HG03460 (cell line): ENCODE data around the gene SMPDL3A.

Experiments
- ATAC-seq: cut with Tn5 transposase; IDR thresholded peaks from one replicate; pipeline ENCODE4 v1.9.1; 2021; ENCODE audit not compliant: unreplicated experiment

SMPDL3A gene

DNA sequence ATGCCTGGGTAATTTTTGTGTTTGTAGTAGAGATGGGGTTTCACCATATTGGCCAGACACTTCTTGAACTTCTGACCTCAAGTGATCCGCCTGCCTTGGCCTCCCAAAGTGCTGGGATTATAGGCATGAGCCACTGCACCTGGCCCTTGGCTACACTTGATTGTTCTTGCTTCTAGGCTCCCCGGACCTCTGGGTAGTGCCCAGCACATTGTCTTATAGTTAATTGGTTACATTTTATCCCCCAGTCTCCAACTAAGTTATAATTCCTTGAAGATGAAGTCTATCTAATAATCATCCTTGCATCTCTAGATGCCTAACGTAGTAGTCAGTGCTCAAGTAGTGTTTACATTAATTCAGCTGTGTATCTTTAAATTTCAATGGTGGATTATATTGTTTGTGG, 11.8 kb downstream of the SMPDL3A start:
- ATAC-seq, result no peak

DNA sequence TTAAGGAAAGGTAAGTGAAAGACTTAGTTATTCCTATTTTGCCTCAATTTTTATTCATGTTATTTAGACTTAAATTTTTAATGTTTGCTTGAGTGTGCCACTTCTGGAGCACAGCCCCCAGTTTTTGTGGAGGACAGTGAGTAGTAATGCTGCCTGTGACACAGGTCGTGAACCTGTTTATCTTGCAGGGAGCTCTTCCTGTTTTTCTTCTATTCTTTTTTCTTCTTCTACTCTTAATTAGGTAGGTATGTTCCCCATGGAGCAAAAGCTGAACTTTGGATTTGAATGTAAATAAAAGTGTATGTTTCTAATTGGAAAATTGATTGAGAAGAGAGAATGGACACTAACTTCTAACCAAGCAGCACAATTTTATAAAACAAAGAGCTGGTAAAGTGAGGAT, 12.3 kb downstream of the SMPDL3A start:
- ATAC-seq, result no peak

DNA sequence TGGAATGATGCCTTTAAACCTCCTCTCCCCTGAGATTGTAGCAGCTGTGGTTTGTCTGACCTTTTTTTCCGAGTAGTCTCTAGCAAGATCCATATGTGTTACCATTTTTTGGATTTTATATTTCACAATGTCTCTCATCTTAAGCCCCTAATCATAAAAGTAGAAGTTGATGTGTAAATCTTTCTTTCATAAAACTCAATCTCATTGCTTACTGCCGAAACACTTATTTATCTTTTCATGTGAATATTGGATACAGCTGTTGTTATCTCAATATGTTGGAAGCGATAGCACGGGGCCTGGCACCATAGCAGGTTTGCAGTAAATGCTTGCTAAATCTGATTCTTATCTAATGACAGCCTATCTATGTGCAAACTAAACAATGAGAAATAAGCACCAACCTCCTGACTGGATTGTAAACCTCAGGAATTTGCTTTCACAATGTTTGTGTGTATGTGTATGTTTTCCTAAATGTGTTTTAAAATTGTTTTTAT, 14.2 kb downstream of the SMPDL3A start:
- no peak for ATAC-seq

DNA sequence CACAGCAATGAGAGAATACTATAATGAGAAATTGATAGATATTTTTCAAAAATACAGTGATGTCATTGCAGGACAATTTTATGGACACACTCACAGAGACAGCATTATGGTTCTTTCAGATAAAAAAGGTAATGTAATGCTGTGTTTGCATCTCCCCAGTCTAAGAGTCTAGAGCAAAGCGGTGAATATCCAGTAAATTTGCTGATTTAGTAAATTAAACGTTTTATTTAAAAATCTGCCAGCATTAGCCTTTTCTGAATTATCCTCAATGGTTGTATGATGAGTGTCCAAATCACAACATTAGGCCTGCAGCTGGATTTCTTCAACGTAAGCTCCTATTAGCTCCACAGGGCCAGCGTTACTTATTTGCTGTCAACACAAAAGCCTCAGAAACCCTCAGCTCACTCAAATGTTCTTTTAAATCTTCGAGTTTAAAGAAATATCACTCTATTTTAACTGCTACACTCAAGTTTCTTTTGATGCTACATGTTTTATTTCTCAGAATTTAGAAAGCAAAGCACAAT, 16.0 kb downstream of the SMPDL3A start:
- ATAC-seq, result no peak

DNA sequence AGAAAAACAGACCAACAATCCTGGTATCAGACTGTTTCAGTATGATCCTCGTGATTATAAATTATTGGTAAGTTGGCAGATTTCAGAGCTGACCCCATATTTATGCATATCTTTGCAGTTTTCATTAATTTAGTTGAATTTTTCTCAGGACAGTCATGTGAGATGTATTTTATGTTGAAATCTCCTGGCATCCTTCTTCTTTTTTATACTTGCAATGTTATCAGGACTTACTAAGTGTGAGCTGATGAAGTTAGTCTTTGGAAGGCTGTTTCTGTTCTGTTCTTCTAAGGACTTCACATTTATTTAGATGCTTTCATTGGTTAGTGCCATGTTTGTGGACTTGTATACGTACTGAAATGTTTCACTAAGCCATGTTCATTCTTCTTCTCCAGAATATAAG, 17.2 kb downstream of the SMPDL3A start:
- ATAC-seq, result no peak

DNA sequence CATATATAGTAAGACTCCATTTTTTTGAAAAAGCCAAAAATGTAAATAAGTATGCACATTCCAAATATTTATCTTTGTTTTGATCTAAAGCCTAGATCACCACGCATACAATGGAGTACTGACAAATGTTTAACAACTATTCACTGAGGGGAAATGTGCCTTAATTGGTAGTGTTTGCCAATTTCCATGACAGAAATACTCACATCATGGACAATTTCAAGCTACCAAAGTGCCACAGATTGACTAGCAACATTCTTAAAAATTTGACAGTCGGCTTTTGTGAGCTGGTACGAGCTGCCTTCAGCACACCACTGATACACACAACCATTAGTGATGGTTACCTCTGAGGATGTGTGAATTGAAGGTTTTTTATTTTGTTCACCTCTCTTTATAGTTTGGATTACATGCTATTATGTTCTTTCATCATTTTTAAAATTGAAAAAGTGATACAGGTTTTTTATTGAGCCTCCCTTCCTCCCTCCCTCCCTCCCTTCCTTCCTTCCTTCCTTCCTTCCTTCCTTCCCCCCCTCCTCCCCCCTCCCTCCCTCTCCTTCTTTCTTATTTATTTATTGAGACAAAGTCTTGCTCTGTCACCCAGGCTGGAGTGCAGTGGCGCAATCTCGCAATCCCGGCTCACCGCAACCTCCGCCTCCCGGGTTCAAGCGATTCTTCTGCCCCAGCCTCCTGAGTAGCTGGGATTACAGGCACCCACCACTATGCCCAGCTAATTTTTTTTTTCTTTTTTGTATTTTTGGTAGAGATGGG, 19.2 kb downstream of the SMPDL3A start:
- no peak for ATAC-seq

DNA sequence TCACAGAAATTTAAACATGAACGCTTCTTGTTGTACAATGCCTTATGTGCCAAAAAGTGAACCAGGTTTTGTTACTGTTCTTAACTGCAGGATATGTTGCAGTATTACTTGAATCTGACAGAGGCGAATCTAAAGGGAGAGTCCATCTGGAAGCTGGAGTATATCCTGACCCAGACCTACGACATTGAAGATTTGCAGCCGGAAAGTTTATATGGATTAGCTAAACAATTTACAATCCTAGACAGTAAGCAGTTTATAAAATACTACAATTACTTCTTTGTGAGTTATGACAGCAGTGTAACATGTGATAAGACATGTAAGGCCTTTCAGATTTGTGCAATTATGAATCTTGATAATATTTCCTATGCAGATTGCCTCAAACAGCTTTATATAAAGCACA, 19.9 kb downstream of the SMPDL3A start:
- ATAC-seq, result no peak

DNA sequence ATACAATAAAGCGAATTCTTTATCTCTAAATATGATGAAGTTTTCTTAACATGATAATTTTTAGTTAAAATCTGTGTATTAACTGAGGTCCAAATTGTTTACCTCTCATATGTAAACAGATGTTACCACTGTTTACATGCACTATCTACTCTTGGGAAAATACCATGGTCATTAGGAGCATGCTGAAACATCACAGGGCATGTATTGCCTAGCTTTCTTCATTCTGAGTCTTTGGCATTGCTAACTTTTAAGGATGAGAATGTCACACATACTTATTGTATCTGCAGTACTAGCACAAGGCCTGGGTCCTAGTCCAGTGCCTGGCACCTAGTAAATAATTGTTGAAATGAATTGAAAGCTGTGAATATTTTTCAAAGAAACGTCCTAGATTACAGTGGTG, 20.6 kb downstream of the SMPDL3A start:
- ATAC-seq, result no peak

DNA sequence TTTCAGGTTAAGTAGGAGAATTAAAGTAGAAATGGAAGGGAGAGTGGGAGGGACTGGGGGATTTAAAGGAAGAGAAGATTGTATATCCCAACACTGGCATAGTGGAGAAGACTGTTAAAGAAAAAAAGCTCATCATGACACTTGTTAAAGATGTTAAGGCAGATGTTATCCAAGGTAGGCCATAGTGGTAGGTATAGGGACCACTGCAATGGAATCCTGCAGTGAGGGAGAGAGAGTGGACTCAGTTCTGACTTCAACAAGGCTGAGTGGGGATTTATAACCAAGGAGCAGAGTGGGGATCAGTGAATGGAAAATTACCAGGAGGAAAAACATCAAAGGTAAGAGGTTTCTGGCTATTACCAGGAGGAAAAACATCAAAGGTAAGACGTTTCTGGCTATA, 21.1 kb downstream of the SMPDL3A start:
- ATAC-seq, result no peak

DNA sequence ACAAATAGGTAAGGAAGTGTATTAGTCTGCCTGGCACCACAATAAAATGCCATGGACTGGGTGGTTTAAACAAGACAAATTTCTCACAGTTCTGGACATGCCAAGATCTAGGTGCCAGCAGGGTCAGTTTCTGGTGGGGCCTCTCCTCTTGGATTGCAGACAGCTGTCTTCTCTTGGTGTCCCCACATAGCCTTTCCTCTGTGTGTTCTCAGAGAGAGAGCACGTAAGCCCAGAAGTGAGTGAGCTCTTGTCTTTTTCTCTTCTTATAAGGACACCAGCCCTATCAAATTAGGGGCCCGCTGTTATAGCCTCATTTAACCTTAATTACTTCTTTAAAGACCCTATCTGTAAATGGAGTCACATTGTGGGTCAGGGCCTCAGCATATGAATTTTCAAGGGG, 28.3 kb downstream of the SMPDL3A start:
- no peak for ATAC-seq

DNA sequence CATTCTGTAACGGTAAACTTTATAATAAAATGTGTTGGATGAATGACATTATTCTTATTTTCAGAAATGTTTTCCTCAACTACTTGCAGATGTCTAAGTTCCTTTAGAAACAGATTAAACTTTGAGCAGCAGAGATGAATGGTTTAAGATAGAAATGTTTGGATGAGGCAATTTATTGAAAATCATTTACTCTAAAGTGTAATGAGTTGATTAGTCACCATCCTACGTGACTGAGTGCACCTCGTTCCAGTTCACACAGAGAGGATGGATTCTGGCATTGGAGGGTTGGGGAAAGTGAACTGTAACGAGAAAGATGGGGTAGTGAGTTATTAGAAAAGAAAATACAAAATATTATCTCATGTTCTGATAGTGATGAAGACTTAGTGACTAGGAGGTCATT, 28.7 kb downstream of the SMPDL3A start:
- ATAC-seq, result no peak

DNA sequence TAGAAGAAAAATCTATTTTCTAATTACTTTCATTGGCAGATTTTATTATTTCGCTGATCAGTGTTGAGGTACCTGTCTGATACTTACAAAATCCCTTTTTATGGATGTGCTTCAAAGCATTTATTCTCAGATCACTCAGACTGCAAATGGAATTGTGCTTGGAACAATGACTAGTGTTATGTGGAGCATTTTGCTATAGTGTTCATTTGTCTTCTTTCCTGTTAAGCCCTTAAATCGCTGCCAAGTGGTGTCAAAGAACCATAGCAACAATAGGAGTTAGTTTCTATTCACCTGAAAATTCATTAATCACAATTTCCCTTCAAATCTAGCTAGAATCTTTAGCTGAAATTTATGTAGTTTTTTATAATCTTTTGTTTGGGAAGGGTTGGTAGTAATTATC, 29.8 kb downstream of the SMPDL3A start:
- ATAC-seq, result no peak

DNA sequence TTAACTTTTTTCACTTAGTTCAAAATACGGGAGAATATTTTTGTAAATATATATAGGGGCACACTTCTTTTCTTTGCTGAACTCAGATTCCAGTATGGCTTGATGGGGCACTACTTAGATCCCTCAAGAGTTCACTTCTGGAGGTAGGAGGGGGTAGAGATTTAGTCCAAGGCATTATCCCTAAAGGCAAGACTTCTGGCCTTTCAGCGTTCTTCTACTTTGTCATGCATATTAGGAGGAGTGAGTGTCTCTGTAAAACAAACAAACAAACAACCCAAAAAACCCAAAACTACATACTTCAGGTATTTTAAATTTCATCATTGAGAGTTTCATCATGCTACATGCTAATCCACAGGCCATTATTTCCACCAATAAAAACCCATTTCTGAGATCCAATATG, 32.0 kb downstream of the SMPDL3A start:
- no peak for ATAC-seq

DNA sequence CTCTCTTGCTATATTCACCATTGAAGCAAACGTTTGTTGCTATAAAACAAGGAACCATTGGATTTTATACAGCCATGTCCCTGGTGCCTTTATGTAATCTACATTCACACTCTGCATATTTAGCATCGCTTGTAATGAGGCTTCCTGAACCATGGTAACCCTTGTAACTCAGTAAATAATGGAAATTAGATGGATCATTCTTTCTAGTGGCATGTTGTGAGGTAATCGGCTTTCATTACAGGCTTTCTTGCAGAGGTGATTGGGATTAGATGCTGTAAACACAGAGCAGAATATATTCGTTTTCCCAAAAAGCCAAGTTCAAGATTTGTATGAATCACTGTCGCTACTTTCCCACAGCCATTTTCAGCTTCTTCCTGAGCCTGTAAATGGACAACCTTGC, 36.1 kb downstream of the SMPDL3A start:
- no peak for ATAC-seq

DNA sequence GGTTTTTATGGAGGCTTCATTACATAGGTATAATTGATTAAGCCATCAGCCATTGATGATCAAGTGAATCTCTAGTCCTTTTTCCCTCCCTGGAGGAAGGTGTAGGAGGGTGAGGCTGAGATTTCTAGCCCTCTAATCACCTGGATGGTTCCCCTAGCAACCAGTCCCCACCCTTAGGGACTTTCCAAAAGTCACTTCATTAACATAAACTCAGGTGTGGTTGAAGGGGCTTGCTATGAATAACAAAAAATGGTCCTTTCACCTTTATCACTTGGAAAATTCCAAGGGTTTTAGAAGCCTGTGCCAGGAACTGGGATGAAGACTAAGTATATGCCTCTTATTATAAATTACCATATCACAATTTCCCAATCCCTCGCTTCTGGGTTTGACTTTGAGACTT, 40.4 kb downstream of the SMPDL3A start:
- no peak for ATAC-seq

DNA sequence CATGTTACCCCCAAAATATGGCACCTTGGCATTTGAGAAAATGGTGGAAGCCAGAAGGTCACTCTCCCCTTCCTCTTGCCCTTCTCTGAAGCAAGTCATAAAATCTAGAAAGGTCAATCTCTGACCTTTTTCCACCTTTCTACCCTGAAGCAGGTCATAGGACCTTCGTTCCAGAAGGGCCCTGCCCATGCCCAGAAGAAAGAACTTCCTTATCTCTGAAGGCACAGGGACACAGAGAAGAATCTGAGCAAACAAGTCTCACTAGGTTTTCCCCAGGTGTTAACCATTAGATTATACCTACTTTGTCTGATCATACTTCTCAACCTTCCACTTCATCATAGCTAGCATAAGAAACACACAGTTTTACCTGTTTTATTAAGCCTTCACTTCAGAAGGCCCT, 42.5 kb downstream of the SMPDL3A start:
- no peak for ATAC-seq

DNA sequence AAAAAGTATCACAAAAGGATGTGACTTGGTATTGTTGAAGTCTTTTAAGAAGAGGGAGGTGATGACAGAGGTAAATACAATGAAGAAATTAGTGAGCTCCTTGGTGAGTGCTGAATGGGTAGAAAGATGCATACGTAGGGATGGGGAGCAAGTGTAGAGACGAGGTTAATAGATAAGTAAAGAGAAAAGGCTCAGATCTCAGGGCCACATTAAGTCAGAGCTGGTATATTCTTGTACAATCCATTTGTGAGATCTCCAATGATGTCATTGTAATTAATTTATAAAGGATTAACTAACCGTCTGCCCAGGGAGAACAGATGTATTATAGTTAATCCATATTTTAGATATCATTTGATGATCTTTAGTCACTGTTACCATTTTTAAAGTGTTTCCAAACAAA, 43.4 kb downstream of the SMPDL3A start:
- no peak for ATAC-seq

DNA sequence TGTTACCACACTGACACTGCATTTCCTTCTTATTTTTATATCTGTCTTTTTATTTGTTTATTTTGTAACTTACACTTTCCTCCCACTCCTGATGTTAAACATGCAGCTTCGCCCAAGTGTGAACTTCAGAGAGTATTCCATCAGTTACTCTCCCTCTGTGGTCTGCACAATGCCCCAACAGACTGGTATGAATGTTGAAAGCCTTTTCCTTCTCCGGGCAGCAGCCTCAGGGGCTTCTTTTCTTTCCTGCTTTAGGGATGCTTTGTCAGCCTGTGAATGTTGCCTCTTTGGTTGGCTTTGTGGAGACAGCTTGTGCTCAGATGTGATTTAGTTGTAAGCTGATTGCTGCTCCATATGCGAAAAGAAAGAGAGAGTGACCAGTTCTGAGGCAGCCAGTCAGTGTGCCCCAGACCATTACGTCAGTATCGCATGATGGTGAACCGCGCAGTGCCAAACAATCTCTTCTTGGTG, 44.0 kb downstream of the SMPDL3A start:
- no peak for ATAC-seq

DNA sequence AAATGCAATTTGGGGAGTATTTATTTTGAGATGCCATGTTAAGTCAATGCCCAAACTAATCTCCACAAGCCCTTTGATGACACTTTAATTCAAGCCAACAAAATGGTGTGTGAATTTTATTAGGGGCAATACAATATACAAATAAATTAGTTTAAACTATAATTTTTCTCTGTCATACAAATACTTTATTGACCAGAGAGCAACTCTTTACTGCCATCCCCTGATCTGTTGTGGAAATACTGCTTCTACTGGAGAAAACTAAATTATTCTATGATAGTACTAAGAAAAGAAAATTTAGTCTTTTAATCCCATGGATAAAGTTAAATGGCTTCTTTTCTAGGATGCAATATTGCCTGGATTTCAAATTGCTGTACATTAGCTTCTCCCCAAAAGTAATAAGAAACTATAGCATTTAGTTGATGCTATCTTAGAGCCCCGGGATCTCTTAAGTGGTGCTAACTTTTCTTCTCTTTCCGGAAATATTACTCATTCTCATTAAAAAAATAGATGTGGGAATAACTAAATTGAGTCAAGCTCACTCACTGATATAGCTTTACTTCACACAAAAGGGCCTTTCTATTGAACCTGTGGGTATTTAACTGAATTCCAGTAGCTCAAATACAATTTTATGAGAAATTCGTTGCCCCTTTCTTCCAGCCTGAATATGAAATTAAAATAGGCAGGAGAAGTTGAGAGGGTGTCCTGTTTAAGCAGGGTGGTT, 49.2 kb downstream of the SMPDL3A start:
- ATAC-seq, result no peak

DNA sequence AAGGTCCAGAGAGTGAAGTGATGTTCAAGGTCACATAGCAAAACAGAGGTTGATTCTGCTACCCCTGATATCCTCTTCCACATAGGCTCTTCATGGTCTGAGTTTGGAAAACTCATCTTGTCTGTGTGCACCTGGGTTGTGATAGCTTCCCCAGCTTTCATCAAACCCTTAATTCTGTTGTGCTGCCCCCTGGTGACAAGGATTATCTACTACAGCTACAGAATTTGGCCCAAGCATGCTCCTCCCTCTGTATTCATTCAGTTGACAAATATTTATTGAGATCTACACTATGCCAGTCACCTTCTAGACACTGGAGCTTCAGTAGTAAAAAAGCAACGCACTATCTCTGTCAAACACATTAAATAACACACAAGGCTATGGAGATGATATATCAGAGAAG, 50.4 kb downstream of the SMPDL3A start:
- peak; percentile 86 for ATAC-seq

DNA sequence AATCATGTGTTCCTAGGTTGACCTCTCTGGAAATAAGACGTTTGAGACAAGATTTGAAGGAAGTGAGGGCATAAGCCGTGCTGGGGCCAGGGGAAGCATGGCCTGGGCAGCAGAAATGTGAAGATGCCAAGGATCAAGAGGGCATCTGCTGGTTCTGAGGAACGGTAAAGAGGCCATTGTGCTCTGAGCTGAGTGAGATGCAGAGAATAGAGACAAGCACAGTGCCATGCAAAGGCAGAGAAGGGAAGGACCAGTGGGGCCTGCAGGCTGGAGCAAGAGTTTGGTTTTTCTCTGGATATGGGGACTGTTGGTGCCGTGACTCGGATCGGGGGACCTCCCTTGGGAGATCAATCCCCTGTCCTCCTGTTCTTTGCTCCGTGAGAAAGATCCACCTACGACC, 50.8 kb downstream of the SMPDL3A start:
- no peak for ATAC-seq

DNA sequence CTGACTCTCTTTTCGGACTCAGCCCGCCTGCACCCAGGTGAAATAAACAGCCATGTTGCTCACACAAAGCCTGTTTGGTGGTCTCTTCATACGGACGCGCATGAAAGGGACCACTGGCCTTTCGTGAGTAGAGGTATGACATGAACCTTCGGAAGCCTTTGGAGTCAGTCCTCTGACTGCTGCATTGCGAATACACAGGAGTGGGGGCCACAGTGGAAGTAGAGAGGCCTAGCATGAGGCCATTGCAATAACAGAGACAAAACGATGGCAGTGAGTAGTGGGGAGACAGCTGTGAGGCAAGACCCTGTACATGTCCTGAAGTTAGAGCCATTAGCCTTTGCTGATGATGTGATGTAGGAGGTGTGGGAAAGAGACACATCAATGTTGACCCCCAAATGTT, 56.4 kb downstream of the SMPDL3A start:
- no peak for ATAC-seq
